T-helper 2 cell treated with Interferon-gamma antibody and Interleukin-4, amounts not matched to agents 5 μg/mL and 100 μg/mL, for 36 hours (primary cell): Measurements from ENCODE around the gene OOEP.
"Not testable (repeated sequence)": the region's sequence is repeated elsewhere in the genome, so short reads cannot be mapped to it uniquely, and the experiment has no call there.

Experiments used
- DNase-seq: peaks from one replicate; pipeline ENCODE4 v3.0.0; 2021; ENCODE audit warnings: low spot score
- H3K27ac Mint-ChIP-seq: one replicate; pipeline ENCODE4 v1.8.0; 2021; ENCODE audit warnings: mild to moderate bottlenecking, mixed read lengths
- H3K27me3 Mint-ChIP-seq: one replicate; pipeline ENCODE4 v1.8.0; 2021; ENCODE audit warnings: low read depth, mixed read lengths
- H3K36me3 Mint-ChIP-seq: one replicate; pipeline ENCODE4 v1.8.0; 2021; ENCODE audit warnings: low read depth, mixed read lengths
- H3K4me1 Mint-ChIP-seq: one replicate; pipeline ENCODE4 v1.8.0; 2021; ENCODE audit warnings: low read depth, mixed read lengths
- H3K4me3 Mint-ChIP-seq: one replicate; pipeline ENCODE4 v1.8.0; 2022; ENCODE audit warnings: mild to moderate bottlenecking, moderate library complexity, mixed read lengths
- H3K9me3 Mint-ChIP-seq: one replicate; pipeline ENCODE4 v1.8.0; 2021; ENCODE audit warnings: mixed read lengths

The OOEP gene

DNA sequence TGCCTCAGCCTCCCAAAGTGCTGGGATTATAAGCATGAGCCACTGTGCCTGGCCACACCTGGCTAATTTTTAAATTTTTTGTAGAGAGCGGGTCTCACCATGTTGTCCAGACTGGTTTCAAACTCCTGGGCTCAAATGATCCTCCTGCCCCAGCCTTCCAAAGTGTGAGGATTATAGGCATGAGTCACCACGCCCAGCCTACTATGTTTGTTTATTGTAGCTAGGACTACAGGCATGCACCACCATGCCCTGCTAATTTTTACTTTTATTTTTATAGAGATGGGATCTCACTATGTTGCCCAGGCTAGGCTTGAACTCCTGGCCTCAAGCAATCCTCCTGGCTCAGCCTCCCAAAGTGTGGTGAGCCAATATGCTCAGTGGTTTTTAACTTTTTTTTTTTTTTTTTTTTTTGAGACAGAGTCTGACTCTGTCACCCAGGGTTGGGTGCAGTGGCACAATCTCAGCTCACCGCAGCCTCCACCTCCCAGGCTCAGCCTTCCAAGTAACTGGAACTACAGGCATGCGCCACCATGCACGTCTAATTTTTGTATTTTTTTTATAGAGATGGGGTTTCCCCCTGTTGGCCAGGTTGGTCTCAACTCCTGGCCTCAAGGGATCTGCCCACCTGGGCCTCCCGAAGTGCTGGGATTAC lies 12.9 kb upstream of the OOEP start:
- Mint-ChIP-seq H3K4me1 (peaks cover 3% of the 10 kb centered on the region), H3K27ac (no peak overlapping the region), H3K27me3 (peaks cover 4% of the 10 kb centered on the region), H3K9me3 (no peaks in the 10 kb centered on the region), H3K36me3 (peaks cover 1% of the 10 kb centered on the region), H3K4me3 (no peak overlapping the region)
- no peak for DNase-seq

DNA sequence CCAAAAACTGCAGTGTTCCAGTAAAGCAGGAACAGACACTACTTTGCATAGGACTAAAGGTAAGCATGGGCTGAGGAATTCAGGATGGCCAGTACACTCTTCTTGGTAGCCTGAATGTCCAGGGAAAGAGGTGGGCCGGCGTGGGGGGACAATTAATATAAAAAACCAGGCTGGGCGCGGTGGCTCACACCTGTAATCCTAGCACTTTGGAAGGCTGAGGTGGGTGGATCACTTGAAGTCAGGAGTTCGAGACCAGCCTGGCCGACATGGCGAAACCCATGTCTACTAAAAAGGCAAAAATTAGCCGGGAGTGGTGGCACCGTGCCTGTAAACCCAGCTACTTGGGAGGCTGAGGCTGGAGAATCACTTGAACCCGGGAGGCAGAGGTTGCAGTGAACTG lies 11.8 kb upstream of the OOEP start:
- DNase-seq, H3K9me3 Mint-ChIP-seq, H3K4me3 Mint-ChIP-seq, H3K27me3 Mint-ChIP-seq, H3K27ac Mint-ChIP-seq, H3K4me1 Mint-ChIP-seq, H3K36me3 Mint-ChIP-seq: not testable (repeated sequence)

DNA sequence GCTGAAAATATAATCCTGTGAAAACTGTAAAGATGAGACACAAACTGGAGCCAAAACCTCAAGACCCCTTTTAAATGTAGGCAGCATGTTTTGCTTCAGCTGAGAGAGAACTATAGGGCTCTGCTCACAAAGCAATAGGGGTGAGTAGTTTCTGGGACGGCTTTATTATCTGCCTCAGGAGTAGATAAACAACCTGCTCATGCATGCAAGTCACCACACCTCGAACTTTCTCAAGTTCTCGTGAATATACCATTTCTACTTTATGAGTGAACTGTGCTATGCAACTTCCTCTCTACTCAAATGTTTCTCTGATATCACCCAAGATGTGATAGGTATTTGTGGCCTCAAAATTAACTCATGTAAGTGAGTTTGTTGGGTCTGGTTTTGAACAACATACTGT lies 7.5 kb upstream of the OOEP start:
- Mint-ChIP-seq H3K4me1 (no peaks in the 10 kb centered on the region), H3K4me3 (no peak overlapping the region), H3K27ac (no peak overlapping the region), H3K36me3 (no peaks in the 10 kb centered on the region), H3K9me3 (no peaks in the 10 kb centered on the region), H3K27me3 (no peaks in the 10 kb centered on the region)
- DNase-seq: no peak

DNA sequence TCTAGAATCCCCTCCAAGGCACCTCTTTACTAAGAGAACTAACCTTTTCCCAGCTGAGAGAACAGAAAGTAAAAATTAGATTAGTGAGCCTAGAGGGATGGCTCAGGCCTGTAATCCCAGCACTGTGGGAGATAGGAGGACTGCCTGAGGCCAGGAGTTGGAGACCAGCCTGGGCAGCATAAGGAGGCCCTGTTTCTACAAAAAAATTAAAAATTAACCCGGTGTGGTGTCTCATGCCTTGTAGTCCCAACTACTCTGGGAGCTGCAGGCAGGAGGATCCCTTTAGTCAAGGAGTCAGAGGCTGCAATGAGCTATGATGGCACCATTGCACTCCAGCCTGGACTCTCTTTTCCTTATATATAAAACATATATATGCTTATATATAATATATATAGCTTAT lies 5.5 kb upstream of the OOEP start:
- Mint-ChIP-seq H3K27me3 (no peaks in the 10 kb centered on the region), H3K27ac (no peak overlapping the region), H3K4me1 (no peaks in the 10 kb centered on the region), H3K9me3 (no peaks in the 10 kb centered on the region), H3K4me3 (no peak overlapping the region), H3K36me3 (no peaks in the 10 kb centered on the region)
- DNase-seq: no peak

DNA sequence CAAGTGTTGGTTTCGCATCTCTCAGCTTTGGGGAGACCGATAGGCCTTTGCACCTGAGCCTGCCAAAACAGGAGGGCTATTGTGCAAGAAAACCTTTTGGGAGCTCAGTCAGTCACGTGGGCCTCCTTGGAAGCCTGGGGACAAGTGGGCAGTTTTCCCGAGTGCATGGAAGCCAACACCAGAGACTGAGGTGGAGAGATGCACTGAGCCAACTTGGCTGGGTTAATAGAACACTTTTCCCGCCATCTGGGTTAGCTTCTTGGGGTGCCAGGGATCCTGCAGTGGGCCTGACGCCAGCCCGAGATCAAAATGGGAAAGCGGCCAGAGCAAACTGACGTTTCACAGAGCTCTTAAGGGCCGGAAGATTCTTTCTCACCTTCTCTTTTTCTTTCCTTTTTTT lies 2.8 kb upstream of the OOEP start:
- no peak overlapping the region for H3K27ac Mint-ChIP-seq
- H3K4me3 Mint-ChIP-seq: no peak overlapping the region
- H3K27me3 Mint-ChIP-seq: peaks cover 2% of the 10 kb centered on the region

DNA sequence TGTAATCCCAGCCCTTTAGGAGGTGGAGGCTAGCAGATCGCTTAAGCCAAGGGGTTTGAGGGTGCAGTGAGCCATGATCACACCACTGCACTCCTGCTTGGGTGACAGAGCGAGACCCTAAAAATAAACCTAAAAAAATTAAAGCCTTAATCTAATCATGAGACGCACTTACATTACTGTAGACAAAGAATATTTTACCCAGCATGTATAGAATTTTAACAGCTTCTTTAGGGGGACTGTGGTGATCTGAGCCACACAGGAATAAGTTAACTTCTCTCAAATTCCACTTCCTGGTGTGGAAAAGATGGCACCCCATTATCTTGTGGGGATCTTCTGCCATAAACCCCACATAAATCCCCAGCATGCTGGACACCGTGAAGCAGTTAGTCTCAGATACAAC lies 2.3 kb upstream of the OOEP start:
- Mint-ChIP-seq H3K27me3 (peaks cover 2% of the 10 kb centered on the region), H3K4me1 (no peaks in the 10 kb centered on the region), H3K4me3 (no peak overlapping the region)

More for the DNA sequence above, 2.8 kb upstream of the OOEP start:
- H3K9me3 Mint-ChIP-seq: no peaks in the 10 kb centered on the region
- H3K36me3 Mint-ChIP-seq: no peaks in the 10 kb centered on the region
- H3K4me1 Mint-ChIP-seq: no peaks in the 10 kb centered on the region
- no peak for DNase-seq

DNA sequence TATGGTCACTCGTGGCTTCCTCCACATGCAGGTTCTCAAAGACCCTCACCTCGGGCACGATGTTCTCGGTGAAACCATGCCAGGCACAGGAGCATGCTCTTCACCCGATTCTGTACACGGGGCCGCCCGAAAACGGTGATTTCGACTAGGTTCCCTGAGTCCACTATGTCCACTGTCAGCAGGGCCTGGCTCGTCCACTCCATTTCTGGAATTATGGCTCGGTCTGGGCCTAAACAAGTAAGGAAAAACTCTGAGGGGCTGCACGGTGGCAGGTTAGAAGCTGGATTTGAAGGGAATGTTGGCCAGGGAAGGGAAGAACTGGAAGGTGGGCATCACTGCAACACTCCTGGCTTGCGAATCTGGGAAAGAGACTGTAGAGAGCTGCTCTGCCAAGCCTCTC lies 540 bp downstream of the OOEP start:
- peaks cover 4% of the 10 kb centered on the region for H3K27me3 Mint-ChIP-seq
- H3K4me1 Mint-ChIP-seq: no peaks in the 10 kb centered on the region
- no peak overlapping the region for H3K27ac Mint-ChIP-seq
- H3K4me3 Mint-ChIP-seq: no peak overlapping the region
- H3K9me3 Mint-ChIP-seq: no peaks in the 10 kb centered on the region
- DNase-seq: no peak
- H3K36me3 Mint-ChIP-seq: no peaks in the 10 kb centered on the region

More for the DNA sequence above, 2.3 kb upstream of the OOEP start:
- no peak for DNase-seq
- Mint-ChIP-seq H3K36me3 (no peaks in the 10 kb centered on the region), H3K27ac (no peak overlapping the region), H3K9me3 (no peaks in the 10 kb centered on the region)

DNA sequence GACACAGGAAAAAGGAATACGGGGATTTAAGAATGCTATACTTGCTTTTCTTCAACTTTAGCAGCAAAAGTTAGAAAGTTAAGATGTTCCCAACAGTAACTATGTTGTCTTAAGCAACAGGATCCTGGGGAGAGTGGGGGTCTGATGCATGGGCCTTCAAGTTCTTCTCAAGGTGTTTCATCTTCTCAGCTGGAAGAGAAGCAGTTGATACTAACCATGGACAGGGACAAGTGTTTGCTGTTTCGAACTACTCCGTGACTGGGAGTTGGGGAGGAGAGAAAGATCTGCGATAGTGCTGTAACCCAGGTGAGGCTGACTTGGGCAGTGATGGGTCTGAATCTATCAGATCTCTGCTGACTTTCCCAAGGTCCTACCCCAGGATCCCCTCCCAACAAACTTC lies 1.0 kb downstream of the OOEP start:
- DNase-seq: no peak
- Mint-ChIP-seq H3K36me3 (no peaks in the 10 kb centered on the region), H3K4me3 (no peak overlapping the region), H3K27ac (no peak overlapping the region), H3K27me3 (peaks cover 4% of the 10 kb centered on the region), H3K4me1 (no peaks in the 10 kb centered on the region), H3K9me3 (no peaks in the 10 kb centered on the region)

DNA sequence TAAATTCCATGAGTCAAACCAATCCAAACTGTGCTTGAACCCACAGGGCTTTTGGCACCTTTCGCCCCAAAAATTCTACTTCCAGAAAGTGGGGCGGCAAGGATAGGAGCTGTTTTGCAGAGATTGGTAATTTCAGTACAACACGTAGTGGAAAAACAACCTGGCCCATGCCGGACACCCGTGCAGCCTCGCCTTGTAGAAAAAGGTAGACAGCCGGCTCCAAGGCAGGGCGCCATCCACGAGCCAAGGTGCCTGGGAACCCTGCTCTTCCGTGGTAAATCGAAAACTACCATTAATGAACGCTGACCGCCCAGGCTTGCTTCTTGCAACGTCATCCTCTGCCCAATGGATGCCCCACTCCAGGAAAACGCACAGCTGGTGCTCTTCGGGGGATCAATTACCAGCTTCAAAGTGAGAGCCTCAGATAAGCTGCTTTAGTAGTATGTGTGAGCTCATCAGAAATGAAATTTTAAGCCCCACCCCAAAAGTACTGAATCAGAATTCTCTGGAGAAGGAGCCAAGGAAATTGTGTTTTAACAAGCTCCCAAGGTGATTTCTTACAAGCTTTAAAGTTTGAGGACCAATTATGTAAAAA lies 1.8 kb downstream of the OOEP start:
- H3K4me3 Mint-ChIP-seq: no peak overlapping the region
- DNase-seq: no peak
- H3K4me1 Mint-ChIP-seq: no peaks in the 10 kb centered on the region
- H3K9me3 Mint-ChIP-seq: no peaks in the 10 kb centered on the region
- no peaks in the 10 kb centered on the region for H3K36me3 Mint-ChIP-seq
- H3K27ac Mint-ChIP-seq: no peak overlapping the region
- H3K27me3 Mint-ChIP-seq: peaks cover 4% of the 10 kb centered on the region

DNA sequence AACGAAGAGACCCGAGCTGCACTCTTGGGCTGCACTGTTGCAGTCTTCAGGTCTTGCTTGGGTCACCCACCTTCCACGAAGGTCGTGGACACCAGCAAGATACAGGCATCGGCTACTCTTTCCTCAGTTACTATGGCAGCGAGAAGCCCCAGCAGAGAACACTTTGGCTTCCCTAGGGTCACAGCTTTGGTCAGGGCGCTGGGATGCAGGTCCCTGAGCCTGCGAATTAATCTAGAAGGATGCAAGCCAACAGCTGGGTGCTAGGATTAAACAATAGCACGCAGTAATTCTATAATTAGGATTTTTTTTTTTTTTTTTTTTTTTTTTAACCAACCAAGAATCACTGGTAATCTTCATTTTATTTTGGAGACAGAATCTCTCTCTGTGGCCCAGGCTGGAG lies 5.1 kb downstream of the OOEP start:
- Mint-ChIP-seq H3K4me1 (no peaks in the 10 kb centered on the region), H3K36me3 (no peaks in the 10 kb centered on the region), H3K27ac (no peak overlapping the region), H3K27me3 (peaks cover 4% of the 10 kb centered on the region), H3K4me3 (no peak overlapping the region), H3K9me3 (no peaks in the 10 kb centered on the region)
- DNase-seq: no peak

DNA sequence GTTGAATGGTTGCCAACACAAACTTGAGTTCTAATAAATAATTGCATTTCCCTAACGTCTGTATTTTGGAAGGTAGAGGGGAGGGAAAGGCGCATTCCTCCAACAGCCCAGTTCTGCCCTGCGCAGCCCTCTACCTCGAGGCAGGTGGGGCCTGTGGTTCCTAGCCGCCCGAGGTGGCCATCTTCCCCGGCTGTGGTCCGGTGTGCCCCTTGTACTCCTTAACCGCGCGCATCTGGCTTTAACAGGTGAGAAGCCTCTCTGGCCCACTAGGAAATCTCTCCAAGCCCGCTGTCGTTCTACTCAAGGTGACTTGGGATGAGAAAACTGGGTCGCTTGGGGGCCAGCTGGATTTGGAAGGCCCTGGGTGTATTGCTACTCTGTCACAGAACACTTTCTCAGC lies 5.6 kb downstream of the OOEP start:
- H3K36me3 Mint-ChIP-seq: no peaks in the 10 kb centered on the region
- H3K4me3 Mint-ChIP-seq: no peak overlapping the region
- no peaks in the 10 kb centered on the region for H3K9me3 Mint-ChIP-seq
- DNase-seq: no peak
- peaks cover 4% of the 10 kb centered on the region for H3K27me3 Mint-ChIP-seq
- no peaks in the 10 kb centered on the region for H3K4me1 Mint-ChIP-seq
- H3K27ac Mint-ChIP-seq: no peak overlapping the region

DNA sequence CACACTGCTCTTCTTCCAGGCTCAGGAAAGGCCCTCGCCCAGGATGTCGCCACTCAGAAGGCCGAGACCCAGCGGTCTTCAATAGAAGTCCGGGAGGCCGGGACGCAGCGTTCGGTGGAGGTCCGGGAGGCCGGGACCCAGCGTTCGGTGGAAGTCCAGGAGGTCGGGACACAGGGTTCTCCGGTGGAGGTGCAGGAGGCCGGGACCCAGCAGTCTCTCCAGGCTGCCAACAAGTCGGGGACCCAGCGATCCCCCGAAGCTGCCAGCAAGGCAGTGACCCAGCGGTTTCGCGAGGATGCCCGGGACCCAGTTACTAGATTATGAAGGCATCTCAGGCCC lies 6.2 kb downstream of the OOEP start:
- Mint-ChIP-seq H3K4me1 (no peaks in the 10 kb centered on the region), H3K27me3 (peaks cover 3% of the 10 kb centered on the region), H3K36me3 (no peaks in the 10 kb centered on the region), H3K4me3 (no peak overlapping the region), H3K27ac (no peak overlapping the region), H3K9me3 (no peaks in the 10 kb centered on the region)
- DNase-seq: no peak

DNA sequence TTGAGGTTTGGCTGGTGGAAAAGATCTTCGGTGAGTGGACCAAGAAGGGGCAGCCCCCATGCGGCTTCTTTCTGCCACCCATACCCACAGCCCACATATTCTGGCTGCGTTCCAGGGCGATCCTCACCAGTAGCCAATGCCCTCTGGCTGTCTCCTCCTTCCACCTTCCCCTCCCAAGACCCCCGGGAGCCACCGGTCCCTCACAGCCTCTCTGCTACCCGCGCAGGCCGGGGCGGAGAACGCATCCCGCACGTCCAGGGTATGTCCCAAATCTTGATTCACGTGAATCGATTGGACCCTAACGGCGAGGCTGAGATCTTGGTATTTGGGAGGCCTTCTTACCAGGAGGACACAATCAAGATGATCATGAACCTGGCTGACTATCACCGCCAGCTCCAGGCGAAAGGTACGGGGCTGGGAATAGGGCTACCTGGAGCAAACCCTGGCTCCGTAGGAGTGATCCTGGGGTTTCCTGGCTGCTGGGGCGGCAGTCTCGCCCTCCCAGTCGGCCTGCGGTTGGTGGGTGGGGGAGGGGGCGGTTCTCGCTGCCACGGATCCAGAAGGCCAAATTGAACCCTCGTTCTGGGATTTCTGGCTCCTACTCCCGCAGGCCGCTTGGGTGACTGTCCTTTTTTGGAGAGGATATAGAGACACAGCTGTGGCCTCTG lies 6.7 kb downstream of the OOEP start:
- H3K4me1 Mint-ChIP-seq: no peaks in the 10 kb centered on the region
- no peak for DNase-seq
- H3K4me3 Mint-ChIP-seq: no peak overlapping the region
- no peak overlapping the region for H3K27ac Mint-ChIP-seq
- H3K36me3 Mint-ChIP-seq: no peaks in the 10 kb centered on the region
- peaks cover 2% of the 10 kb centered on the region for H3K27me3 Mint-ChIP-seq
- no peaks in the 10 kb centered on the region for H3K9me3 Mint-ChIP-seq

DNA sequence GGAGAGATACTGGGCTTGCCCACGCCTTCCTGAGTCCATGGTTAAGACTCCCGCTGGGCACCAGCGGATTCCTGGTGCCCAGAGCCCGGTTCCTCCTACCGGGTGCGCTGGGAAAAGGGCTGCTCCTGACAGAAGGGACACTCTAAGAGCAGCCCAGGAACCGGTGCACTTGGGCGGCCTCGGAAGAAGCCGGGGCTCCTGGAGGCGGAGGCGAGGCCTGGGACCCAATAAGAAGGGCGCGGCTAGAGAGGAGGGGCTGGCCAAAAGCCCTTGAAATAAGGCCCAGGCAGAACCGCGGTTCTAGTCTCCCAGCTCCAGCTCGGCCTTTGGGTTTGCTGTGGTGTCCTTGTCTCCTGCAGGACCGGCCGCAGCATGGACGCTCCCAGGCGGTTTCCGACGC lies 7.3 kb downstream of the OOEP start, which contains the start of gene KHDC3L:
Gene KHDC3L, plus strand, starts transcription at position 301 of the 400 bp plus-strand sequence. Its CDS starts 72 bp downstream, at position 373.
- no peaks in the 10 kb centered on the region for H3K36me3 Mint-ChIP-seq
- no peak for DNase-seq
- no peak within 1 kb of the TSS for H3K27ac Mint-ChIP-seq
- no peak within 1 kb of the TSS for H3K4me3 Mint-ChIP-seq
- no peaks in the 10 kb centered on the region for H3K9me3 Mint-ChIP-seq
- H3K27me3 Mint-ChIP-seq: peaks cover 2% of the 10 kb centered on the region
- no peaks in the 10 kb centered on the region for H3K4me1 Mint-ChIP-seq
